K562 (cell line): ENCODE measurements around the gene EVC. TPM values are rescaled to one million over a fixed set of nuclear protein-coding genes. Genes with fewer than 3 reads are reported as not detected.

ENCODE experiments used
- ATAC-seq: fragments of 200-7000 bp; cut with Tn5 transposase; 3 replicates; pipeline ENCODE4 v1.9.1; 2020; ENCODE audit warnings: moderate library complexity
- BruUV-seq: library from RNA; stranded (reverse); fragments of 400-500 nt; replicated peaks from 2 replicates; lab custom pipeline; 2021; lab: Mats Ljungman, UMichigan
- CTCF ChIA-PET: fragments of 300-600 bp; formaldehyde crosslinking; extraction: SDS; loops from one replicate; lab custom pipeline; 2021; ENCODE audit warnings: low intra/inter-chr PET ratio; lab: Yijun Ruan, JAX
- POLR2A ChIA-PET: fragments of 300-600, 350-650 bp; sonication (Branson Sonifier 250); formaldehyde crosslinking; extraction: SDS; loops from one replicate; lab custom pipeline; 2021; ENCODE audit warnings: antibody characterized with exemption, inconsistent platforms; lab: Yijun Ruan, JAX
- DNase-seq, 4 experiments: peaks; one replicate each; pipeline versions ENCODE4 v3.0.0 to v3.0.0-alpha.2; 2011 to 2018; ENCODE audit warnings: low spot score in 3 of 4, mixed read lengths in 3 of 4; ENCODE audit errors: extremely low read depth in 1 of 4
- FAIRE-seq: peaks from 2 replicates; lab custom pipeline; 2011; peaks lifted over from hg19 to GRCh38; lab: Jason Lieb, UNC
- H2AFZ ChIP-seq: 2 replicates; pipeline ENCODE4 v1.6.0; 2011; ENCODE audit warnings: low read depth, low read length, control low read depth, inconsistent platforms
- H3K27ac ChIP-seq: fragments of 200-600 bp; 3 replicates; pipeline ENCODE4 v1.8.0; 2011; ENCODE audit warnings: low read depth, mild to moderate bottlenecking, control low read depth, inconsistent platforms, low read length, moderate library complexity, mixed read lengths; ENCODE audit errors: extremely low read depth
- H3K27me3 ChIP-seq, 2 experiments: fragments of 300-600 bp in 1 of 2; 2 replicates in 1 of 2; 3 replicates in 1 of 2; pipeline versions ENCODE4 v1.6.0 to v1.8.0; 2011; ENCODE audit warnings: inconsistent platforms in 2 of 2, low read length in 2 of 2, mild to moderate bottlenecking in 1 of 2, mixed read lengths in 1 of 2, moderate library complexity in 1 of 2; ENCODE audit not compliant: control insufficient read depth in 2 of 2, insufficient read depth in 2 of 2
- H3K36me3 ChIP-seq: fragments of 300-600 bp; 3 replicates; pipeline ENCODE4 v1.8.0; 2011; ENCODE audit warnings: mild to moderate bottlenecking, low read length, inconsistent platforms; ENCODE audit not compliant: control insufficient read depth, insufficient read depth
- H3K4me1 ChIP-seq, 2 experiments: fragments of 200-600 bp in 1 of 2; replicated peaks in 1 of 2; 2 replicates in 1 of 2; 3 replicates in 1 of 2; pipeline versions ENCODE4 v1.5.1 to v1.8.0; 2011; ENCODE audit warnings: inconsistent platforms in 2 of 2, low read length in 2 of 2, mild to moderate bottlenecking in 1 of 2, mixed read lengths in 1 of 2, moderate library complexity in 1 of 2; ENCODE audit not compliant: control insufficient read depth in 2 of 2, insufficient read depth in 2 of 2
- H3K4me2 ChIP-seq: 2 replicates; pipeline ENCODE4 v1.6.1; 2011; ENCODE audit warnings: low read length, control low read depth, inconsistent platforms, mixed read lengths; ENCODE audit not compliant: insufficient read depth
- H3K4me3 ChIP-seq: fragments of 200-600 bp; sonication (generic), shearing (Covaris generic); 2 replicates; pipeline ENCODE4 v1.5.1; 2016; ENCODE audit warnings: control low read depth, inconsistent platforms
- H3K79me2 ChIP-seq: fragments of 200-600 bp; 3 replicates; pipeline ENCODE4 v1.8.0; 2011; ENCODE audit warnings: low read length, inconsistent platforms; ENCODE audit not compliant: control insufficient read depth, insufficient read depth
- H3K9ac ChIP-seq, 2 experiments: 2 replicates each; pipeline versions ENCODE4 v1.6.0 to v1.6.1; 2011; ENCODE audit warnings: low read depth in 2 of 2, low read length in 2 of 2, control low read depth in 1 of 2, inconsistent platforms in 1 of 2, mild to moderate bottlenecking in 1 of 2, mixed read lengths in 1 of 2; ENCODE audit not compliant: insufficient read depth in 1 of 2
- H3K9me1 ChIP-seq: one replicate; pipeline ENCODE4 v1.6.0; 2011; ENCODE audit warnings: inconsistent platforms, mild to moderate bottlenecking, low read length, moderate library complexity; ENCODE audit not compliant: control insufficient read depth, insufficient read depth
- H3K9me3 ChIP-seq: replicated peaks from 2 replicates; pipeline ENCODE4 v1.5.1; 2011; ENCODE audit warnings: low read depth, low read length, inconsistent platforms; ENCODE audit not compliant: control insufficient read depth, insufficient read depth
- H4K20me1 ChIP-seq: replicated peaks from 2 replicates; pipeline ENCODE4 v1.6.1; 2011; ENCODE audit warnings: low read length, inconsistent platforms, mixed read lengths; ENCODE audit not compliant: control insufficient read depth, insufficient read depth
- BCOR ChIP-seq: fragments of 450-650 bp; IDR thresholded peaks from 2 replicates; pipeline ENCODE4 v1.6.1; 2016
- CBFA2T3 ChIP-seq: fragments of 450-650 bp; IDR thresholded peaks from 2 replicates; pipeline ENCODE4 v1.6.1; 2017
- CCNT2 ChIP-seq: IDR thresholded peaks from 2 replicates; pipeline ENCODE4 v1.6.1; 2011; ENCODE audit warnings: borderline replicate concordance, low read depth, mild to moderate bottlenecking, moderate library complexity, mixed read lengths, low read length; ENCODE audit not compliant: insufficient read length; ENCODE audit errors: extremely low read depth
- EGR1 ChIP-seq: fragments of 450-650 bp; conservative IDR thresholded peaks from 2 replicates; pipeline ENCODE4 v1.6.1; 2017; ENCODE audit warnings: mild to moderate bottlenecking
- ESRRA ChIP-seq: fragments of 450-650 bp; IDR thresholded peaks from 2 replicates; pipeline ENCODE4 v1.6.1; 2014; ENCODE audit warnings: low read depth, mild to moderate bottlenecking, moderate library complexity, borderline replicate concordance
- GTF2E2 ChIP-seq: fragments of 200-800 bp; sonication (Bioruptor generic); IDR thresholded peaks from 2 replicates; pipeline ENCODE4 v1.6.1; 2016; ENCODE audit warnings: missing genetic modification characterization, missing compliant biosample characterization
- KAT8 ChIP-seq: fragments of 450-650 bp; IDR thresholded peaks from 2 replicates; pipeline ENCODE4 v1.6.1; 2016; ENCODE audit warnings: low read depth, mild to moderate bottlenecking
- MTA3 ChIP-seq: fragments of 450-650 bp; formaldehyde crosslinking; IDR thresholded peaks from 2 replicates; pipeline ENCODE4 v1.6.1; 2017; ENCODE audit warnings: mild to moderate bottlenecking, borderline replicate concordance
- MYBL2 ChIP-seq, 2 experiments: fragments of 450-650 bp in 1 of 2; sonication (generic) in 1 of 2; formaldehyde crosslinking in 1 of 2; IDR thresholded peaks; 2 replicates each; pipeline versions ENCODE4 v1.6.1 to v1.8.1; 2017 to 2022; ENCODE audit warnings: borderline replicate concordance in 1 of 2, inconsistent platforms in 1 of 2, low read depth in 1 of 2, mild to moderate bottlenecking in 1 of 2, missing genetic modification reagents in 1 of 2, moderate library complexity in 1 of 2
- PHB ChIP-seq: fragments of 250-450 bp; sonication (Bioruptor Pico); IDR thresholded peaks from 2 replicates; pipeline ENCODE4 v1.5.0; 2021
- PTTG1 ChIP-seq: fragments of 450-650 bp; IDR thresholded peaks from 2 replicates; pipeline ENCODE4 v1.6.1; 2016; ENCODE audit warnings: low read depth, mild to moderate bottlenecking, missing genetic modification characterization, missing compliant biosample characterization
- RBFOX2 ChIP-seq: fragments of 200-400 bp; formaldehyde crosslinking; IDR thresholded peaks from 2 replicates; pipeline ENCODE4 v1.6.1; 2017; ENCODE audit warnings: low read depth, mild to moderate bottlenecking, low read length, moderate library complexity
- RBM25 ChIP-seq: fragments of 200-400 bp; formaldehyde crosslinking; IDR thresholded peaks from 2 replicates; pipeline ENCODE4 v1.6.1; 2018; ENCODE audit warnings: low read length, low read depth, moderate library complexity; ENCODE audit not compliant: severe bottlenecking
- SNIP1 ChIP-seq: fragments of 450-650 bp; IDR thresholded peaks from 2 replicates; pipeline ENCODE4 v1.7.1; 2017; ENCODE audit warnings: low read depth, mild to moderate bottlenecking
- TARDBP ChIP-seq: fragments of 450-650 bp; IDR thresholded peaks from 2 replicates; pipeline ENCODE4 v1.6.1; 2016
- ZNF165 ChIP-seq: fragments of 250-450 bp; sonication (Bioruptor Pico); IDR thresholded peaks from 2 replicates; pipeline ENCODE4 v1.4.0; 2020; ENCODE audit warnings: borderline replicate concordance
- ZNF253 ChIP-seq: fragments of 250-450 bp; sonication (Bioruptor Pico); conservative IDR thresholded peaks from 2 replicates; pipeline ENCODE4 v1.6.1; 2021; ENCODE audit warnings: mild to moderate bottlenecking
- ZNF584 ChIP-seq: fragments of 200-800 bp; sonication (Bioruptor generic); IDR thresholded peaks from 2 replicates; pipeline ENCODE4 v1.6.1; 2016; ENCODE audit warnings: low read depth, mild to moderate bottlenecking, missing genetic modification characterization, missing compliant biosample characterization
- WGBS: fragments of 100-300 bp; shearing (Covaris generic); methylation state at CpG from one replicate; pipeline ENCODE4 v1.1.6; 2016; ENCODE audit warnings: low coverage, mixed read lengths; ENCODE audit not compliant: insufficient coverage; ENCODE audit errors: missing lambda C conversion rate; 5-methylcytosine and 5-hydroxymethylcytosine counted together
- in situ Hi-C: fragments of 300-500 bp; cut with MboI; formaldehyde crosslinking; loops from 4 replicates; pipeline ENCODE4 v1.15.0; 2018; ENCODE audit warnings: inconsistent platforms, mixed read lengths
- intact Hi-C: fragments of 100-400 bp; cut with micrococcal nuclease; formaldehyde crosslinking; loops from 2 replicates; pipeline ENCODE4 v1.14.2; 2022
- polyA plus RNA-seq, 8 experiments: library from polyadenylated mRNA; depleted of rRNA in 4 of 8; stranded (reverse) in 5 of 8; unstranded in 3 of 8; fragments of >200 nt; fragmentation: Nextera tagmentation in 2 of 8; fragmentation: Illumina TruSeq in 1 of 8; extraction: Ambion mirVana in 2 of 8; extraction: Trizol in 1 of 8; gene quantifications; 2 replicates each; pipeline versions ENCODE4 v1.2.1 to v1.2.3, GENCODE V29; 2011 to 2014; ENCODE audit warnings: inconsistent platforms in 1 of 8, missing spikeins in 1 of 8
- total RNA-seq, 7 experiments: library from RNA; depleted of rRNA in 6 of 7; stranded (reverse); fragments of >200 nt in 6 of 7; fragmentation: Illumina TruSeq in 2 of 7; extraction: Trizol in 2 of 7; gene quantifications; 2 replicates each; pipeline versions ENCODE4 v1.2.1 to v1.2.3, GENCODE V29; 2011 to 2021; ENCODE audit warnings: low replicate concordance in 1 of 7
- TF ChIP-seq, protein P1 (sequence below): fragments of 250-450 bp; sonication (Bioruptor Pico); IDR thresholded peaks from 2 replicates; pipeline ENCODE4 v1.9.0; 2021; ENCODE audit warnings: mild to moderate bottlenecking
- TF ChIP-seq, protein P2 (sequence below): fragments of 150-350 bp; conservative IDR thresholded peaks from 2 replicates; pipeline ENCODE4 v1.6.1; 2014; ENCODE audit warnings: low read length
- TF ChIP-seq, protein P3 (sequence below), 2 experiments: fragments of 450-650 bp in 1 of 2; sonication (generic) in 1 of 2; formaldehyde crosslinking in 1 of 2; IDR thresholded peaks in 1 of 2; conservative IDR thresholded peaks in 1 of 2; 2 replicates each; pipeline versions ENCODE4 v1.6.1 to v1.8.1; 2016 to 2023; ENCODE audit warnings: mild to moderate bottlenecking in 2 of 2, moderate library complexity in 2 of 2, inconsistent platforms in 1 of 2, missing genetic modification reagents in 1 of 2

Gene EVC
- total and polyA plus RNA-seq, 9 of the 15 experiments (the other 6 are each of a cell fraction or from before 2014, with no cell fraction given) = 0.03 to 3.2 (median 1.1) TPM

DNA sequence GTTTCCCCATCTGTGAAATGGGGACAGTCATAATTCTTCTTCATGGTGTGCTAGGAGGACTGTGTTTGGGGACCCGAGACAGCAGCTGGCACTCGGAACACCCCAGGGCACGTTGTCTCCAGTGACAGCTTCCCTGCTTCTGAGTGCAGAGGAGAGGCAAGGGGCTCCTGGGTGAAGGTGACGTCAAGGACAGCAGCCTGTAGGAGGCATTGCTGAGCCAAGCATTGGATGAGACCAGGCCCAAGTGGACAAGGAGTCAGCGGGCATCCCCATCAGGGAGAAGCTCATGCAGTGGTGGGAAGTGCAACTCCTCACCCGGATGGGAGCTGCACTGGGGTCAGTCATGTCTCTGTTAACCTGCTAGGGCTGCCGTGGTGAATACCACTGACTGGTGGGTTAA is 46.1 kb downstream of the EVC start:
- no peak for ATAC-seq
- no peak for TF ChIP-seq PHB (CRISPR knock-in tag)
- TF ChIP-seq RBM25 = peak; percentile 23
- TF ChIP-seq MTA3 = no peak
- TF ChIP-seq, protein P1, sequence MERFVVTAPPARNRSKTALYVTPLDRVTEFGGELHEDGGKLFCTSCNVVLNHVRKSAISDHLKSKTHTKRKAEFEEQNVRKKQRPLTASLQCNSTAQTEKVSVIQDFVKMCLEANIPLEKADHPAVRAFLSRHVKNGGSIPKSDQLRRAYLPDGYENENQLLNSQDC (CRISPR knock-in tag) = no peak
- no peak for TF ChIP-seq CCNT2
- TF ChIP-seq ZNF584 (CRISPR knock-in tag) = no peak
- no peak for TF ChIP-seq ZNF165 (CRISPR knock-in tag)
- no peak for TF ChIP-seq GTF2E2 (tag)
- no peak for TF ChIP-seq CBFA2T3
- TF ChIP-seq KAT8 = no peak
- no peak for TF ChIP-seq EGR1
- no peak for TF ChIP-seq RBFOX2
- TF ChIP-seq, protein P2, sequence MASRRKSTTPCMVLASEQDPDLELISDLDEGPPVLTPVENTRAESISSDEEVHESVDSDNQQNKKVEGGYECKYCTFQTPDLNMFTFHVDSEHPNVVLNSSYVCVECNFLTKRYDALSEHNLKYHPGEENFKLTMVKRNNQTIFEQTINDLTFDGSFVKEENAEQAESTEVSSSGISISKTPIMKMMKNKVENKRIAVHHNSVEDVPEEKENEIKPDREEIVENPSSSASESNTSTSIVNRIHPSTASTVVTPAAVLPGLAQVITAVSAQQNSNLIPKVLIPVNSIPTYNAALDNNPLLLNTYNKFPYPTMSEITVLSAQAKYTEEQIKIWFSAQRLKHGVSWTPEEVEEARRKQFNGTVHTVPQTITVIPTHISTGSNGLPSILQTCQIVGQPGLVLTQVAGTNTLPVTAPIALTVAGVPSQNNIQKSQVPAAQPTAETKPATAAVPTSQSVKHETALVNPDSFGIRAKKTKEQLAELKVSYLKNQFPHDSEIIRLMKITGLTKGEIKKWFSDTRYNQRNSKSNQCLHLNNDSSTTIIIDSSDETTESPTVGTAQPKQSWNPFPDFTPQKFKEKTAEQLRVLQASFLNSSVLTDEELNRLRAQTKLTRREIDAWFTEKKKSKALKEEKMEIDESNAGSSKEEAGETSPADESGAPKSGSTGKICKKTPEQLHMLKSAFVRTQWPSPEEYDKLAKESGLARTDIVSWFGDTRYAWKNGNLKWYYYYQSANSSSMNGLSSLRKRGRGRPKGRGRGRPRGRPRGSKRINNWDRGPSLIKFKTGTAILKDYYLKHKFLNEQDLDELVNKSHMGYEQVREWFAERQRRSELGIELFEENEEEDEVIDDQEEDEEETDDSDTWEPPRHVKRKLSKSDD = no peak
- TF ChIP-seq TARDBP = no peak
- TF ChIP-seq MYBL2 (IDR thresholded peaks at IDR 0.05; ENCODE audit: low read depth) = no peak
- no peak for TF ChIP-seq MYBL2 (CRISPR knock-in tag; IDR thresholded peaks at IDR 0.05; ENCODE audit: borderline replicate concordance)
- TF ChIP-seq ZNF253 = no peak
- peak; percentile 33; the same call in 1 of the 2 replicates for TF ChIP-seq ESRRA
- no peak for TF ChIP-seq PTTG1 (tag)
- TF ChIP-seq, protein P3, sequence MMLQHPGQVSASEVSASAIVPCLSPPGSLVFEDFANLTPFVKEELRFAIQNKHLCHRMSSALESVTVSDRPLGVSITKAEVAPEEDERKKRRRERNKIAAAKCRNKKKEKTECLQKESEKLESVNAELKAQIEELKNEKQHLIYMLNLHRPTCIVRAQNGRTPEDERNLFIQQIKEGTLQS (IDR thresholded peaks at IDR 0.05) = no peak
- TF ChIP-seq, protein P3 (CRISPR knock-in tag; conservative IDR thresholded peaks at IDR 0.05) = no peak
- no peak for TF ChIP-seq SNIP1
- 0 out of 2 replicates have a peak, but pooled peaks have one; percentile 37 for TF ChIP-seq BCOR

More for the DNA sequence above, 46.1 kb downstream of the EVC start:
- intact Hi-C loops (no loop called here), in situ Hi-C loops (no loop called here)
- no peak for DNase-seq
- Histone ChIP-seq H3K36me3 (no peaks in the 10 kb centered on the region), H3K79me2 (no peaks in the 10 kb centered on the region), H3K4me1 (peaks cover 0 to 7% of the 10 kb centered on the region in 2 experiments; a peak in 2 of 5 replicates), H3K27me3 (peaks cover 0 to 10% of the 10 kb centered on the region in 2 experiments; a peak in 1 of 5 replicates), H3K27ac (no peak overlapping the region), H3K4me2 (no peak overlapping the region), H2AFZ (no peak overlapping the region), H4K20me1 (no peaks in the 10 kb centered on the region; the same call in 1 of the 2 replicates), H3K4me3 (no peak overlapping the region), H3K9ac (no peak overlapping the region), H3K9me1 (no peaks in the 10 kb centered on the region), H3K9me3 (no peaks in the 10 kb centered on the region)
- no TSS peak for BruUV-seq
- ChIA-PET CTCF (no interaction called here), POLR2A (interaction anchor here (0.6 kb wide), 1 partner anchor 18 kb away, joined by 3 read pairs; no protein-coding TSS in a partner anchor)
- WGBS = 14% methylated on average over 6 of the region's 7 CpGs
- FAIRE-seq = no peak
